Activated naive CD8-positive, alpha-beta T cell treated with anti-CD3 and anti-CD28 coated beads, Interleukin-2, amount 50 U/mL, for 16 hours (primary cell): Measurements from ENCODE around the gene QRSL1.
"Not testable (repeated sequence)": the region's sequence is repeated elsewhere in the genome, so short reads cannot be mapped to it uniquely, and the experiment has no call there.

Experiments
- DNase-seq: peaks from one replicate; pipeline ENCODE4 v3.0.0-alpha.2; 2020; ENCODE audit warnings: low read depth, low spot score

QRSL1 gene, protein sequence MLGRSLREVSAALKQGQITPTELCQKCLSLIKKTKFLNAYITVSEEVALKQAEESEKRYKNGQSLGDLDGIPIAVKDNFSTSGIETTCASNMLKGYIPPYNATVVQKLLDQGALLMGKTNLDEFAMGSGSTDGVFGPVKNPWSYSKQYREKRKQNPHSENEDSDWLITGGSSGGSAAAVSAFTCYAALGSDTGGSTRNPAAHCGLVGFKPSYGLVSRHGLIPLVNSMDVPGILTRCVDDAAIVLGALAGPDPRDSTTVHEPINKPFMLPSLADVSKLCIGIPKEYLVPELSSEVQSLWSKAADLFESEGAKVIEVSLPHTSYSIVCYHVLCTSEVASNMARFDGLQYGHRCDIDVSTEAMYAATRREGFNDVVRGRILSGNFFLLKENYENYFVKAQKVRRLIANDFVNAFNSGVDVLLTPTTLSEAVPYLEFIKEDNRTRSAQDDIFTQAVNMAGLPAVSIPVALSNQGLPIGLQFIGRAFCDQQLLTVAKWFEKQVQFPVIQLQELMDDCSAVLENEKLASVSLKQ

GRCh38 chr6:106629103-106629858 lies at the start of gene QRSL1, which contains the start of gene RTN4IP1:
QRSL1 (plus strand) TSS chr6:106629578; CDS start chr6:106629682, 104 bp downstream.
RTN4IP1 (minus strand) TSS chr6:106629498; CDS start chr6:106629021, 477 bp downstream.
- peak; percentile 61 for DNase-seq

DNA sequence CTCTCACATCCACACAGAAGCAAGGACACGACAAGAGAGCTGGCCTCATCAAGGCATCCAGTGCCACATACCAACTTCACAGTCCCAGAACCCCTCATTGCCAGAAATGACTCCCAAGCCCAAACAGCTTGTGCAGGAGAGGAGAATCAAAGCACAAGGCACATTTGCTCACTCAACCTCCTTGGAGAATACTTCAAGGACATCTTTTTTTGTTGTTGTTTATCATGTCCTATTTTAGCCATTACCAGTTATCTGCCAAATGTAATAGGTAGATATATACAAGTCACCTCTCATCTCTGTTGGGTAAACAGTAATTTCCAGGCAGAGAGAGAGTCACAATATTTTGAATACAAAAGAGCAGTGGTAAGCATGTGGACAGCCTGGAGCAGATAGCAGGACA lies 47.9 kb upstream of the QRSL1 start:
- no peak for DNase-seq

DNA sequence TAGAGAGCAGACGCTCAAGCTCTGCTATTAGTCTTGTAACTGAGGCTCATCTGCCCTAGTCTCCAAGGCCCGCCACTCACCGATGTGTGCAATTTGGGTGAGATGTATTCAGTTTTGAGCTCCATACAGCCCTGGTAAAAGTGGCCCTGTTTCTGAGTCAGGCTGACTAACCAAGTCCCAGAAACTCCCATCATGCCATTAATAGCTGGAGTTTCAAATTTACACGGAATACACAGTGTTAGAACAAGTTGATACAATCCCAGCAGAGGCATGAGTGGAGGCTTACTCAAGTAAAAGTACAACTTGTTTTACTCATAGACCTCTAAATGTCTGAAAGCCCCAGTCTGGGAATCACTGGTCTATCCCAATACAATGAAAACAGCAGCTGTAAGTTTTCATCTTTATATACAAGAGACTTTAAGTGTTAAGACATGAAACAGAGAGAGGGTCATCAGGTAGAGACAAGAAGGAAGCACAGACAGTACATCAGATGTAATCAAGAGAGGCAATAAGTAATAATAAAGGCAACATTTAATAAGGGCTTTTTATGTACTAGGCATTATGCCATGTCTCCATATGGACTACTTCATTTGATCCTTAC lies 42.5 kb upstream of the QRSL1 start:
- DNase-seq, result no peak

DNA sequence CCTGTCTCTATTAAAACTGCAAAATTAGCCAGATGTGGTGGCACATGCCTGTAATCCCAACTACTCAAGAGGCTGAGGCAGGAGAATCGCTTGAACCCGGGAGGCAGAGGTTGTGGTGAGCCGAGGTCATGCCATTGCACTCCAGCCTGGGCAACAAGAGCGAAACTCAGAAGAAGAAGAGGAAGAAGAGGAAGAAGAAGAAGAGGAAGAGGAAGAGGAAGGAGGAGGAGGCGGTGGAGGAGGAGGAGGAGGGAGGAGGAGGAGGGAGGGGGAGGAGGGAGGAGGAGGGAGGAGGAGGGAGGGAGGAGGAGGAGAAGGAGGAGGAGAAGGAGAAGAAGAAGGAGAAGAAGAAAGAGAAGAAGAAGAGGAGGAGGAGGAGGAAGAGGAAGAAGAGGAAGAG lies 40.4 kb upstream of the QRSL1 start:
- not testable (repeated sequence) for DNase-seq

- DNase-seq, result no peak
These were observed 38.1 kb upstream of the QRSL1 start for GRCh38 chr6:106591111-106591825.

DNA sequence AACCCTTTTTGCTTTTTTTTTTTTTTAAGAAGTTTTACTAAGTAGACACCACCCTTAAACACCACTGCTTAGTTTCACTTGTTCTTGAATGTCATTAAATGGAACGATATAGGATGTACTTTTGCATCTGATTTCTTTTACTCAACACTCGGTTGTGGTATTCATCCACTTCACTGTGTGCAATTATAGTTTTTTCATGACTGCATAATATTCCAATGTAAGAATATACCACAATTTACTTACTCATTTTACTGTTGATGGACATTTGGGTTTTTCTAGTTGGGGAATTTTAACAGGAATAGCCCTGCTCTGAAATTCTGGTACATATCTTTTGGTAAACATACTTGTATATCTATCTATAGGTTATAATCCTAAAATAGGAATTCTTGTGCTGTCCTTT lies 29.9 kb upstream of the QRSL1 start:
- DNase-seq, result no peak

DNA sequence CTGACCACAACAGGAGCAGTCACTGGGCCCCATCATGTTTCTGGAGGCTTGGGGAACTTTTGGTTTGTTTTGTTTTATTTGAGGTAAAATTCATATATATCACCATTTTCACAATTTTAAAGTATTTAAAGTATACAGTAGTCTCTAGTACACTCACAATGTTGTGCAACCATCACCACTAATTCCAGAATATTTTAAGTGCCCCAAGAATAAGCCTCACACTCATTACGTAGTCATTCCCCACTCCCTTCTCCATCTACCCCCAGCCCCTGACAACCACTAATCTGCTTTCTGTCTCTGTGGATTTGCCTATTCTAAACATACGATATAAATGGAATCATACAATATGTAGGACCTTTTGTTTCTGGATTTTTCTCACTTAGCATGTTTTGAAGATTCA lies 29.0 kb upstream of the QRSL1 start:
- no peak for DNase-seq

- DNase-seq, result no peak
These were observed 21.2 kb upstream of the QRSL1 start for GRCh38 chr6:106608080-106608668.

GRCh38 chr6:106609699-106610098 lies 19.7 kb upstream of the QRSL1 start:
- no peak for DNase-seq

DNA sequence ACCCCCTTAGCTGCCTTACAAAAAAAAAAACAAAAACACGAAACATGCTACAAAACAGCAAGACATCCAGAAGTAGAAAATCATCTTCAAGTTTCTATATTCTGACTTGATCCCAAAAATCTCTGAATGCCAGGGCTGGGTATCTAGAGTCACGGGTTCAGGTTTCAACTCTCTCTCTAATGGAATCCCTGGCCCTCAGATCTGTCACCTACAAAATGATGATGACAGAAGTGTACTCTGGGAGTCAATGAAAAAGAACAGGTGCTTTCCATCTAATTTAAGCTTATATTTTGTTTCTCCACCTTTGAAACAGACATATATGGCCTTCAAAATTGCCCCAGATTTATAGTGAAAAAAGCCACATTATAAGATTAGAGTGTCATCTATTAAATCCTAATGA lies 18.3 kb upstream of the QRSL1 start:
- DNase-seq, result no peak

DNA sequence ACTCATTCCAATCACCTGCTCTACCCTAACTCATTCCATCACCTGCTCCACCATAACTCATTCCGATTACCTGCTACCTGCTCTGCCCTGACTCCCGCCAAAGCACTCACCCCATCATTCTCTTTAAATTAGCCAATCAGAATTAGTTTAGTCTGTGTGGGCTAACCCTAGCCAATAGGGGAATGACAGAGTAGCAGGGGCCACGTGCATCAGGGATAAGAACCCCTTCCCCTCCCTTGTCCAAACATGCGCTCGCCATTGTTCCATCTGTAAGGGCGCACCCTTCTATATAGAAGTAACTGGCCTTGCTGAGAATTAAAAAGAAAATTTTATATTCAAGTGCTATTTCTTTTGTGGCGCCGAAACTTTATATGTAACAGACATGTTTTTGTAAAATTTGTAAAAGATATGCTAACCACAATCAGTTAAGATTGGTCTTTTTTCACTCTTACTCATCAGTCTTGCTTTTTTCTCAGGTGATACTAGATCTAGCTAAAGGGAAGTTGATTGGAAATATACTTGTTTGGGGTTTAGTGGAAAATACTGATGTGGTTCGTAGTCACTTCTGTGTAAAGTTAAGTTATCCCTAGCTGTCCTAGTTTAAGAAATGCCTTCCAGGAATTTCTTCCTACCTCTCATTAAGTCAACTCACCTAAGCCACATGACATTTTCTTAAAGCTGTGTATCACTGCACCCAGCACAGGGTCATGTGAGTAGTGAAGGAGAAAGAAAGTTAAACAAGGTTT lies 16.5 kb upstream of the QRSL1 start:
- DNase-seq, result no peak

GRCh38 chr6:106613590-106613989 lies 15.8 kb upstream of the QRSL1 start:
- DNase-seq, result no peak

- DNase-seq, result no peak
These were observed 15.2 kb upstream of the QRSL1 start for GRCh38 chr6:106614166-106614565.

DNA sequence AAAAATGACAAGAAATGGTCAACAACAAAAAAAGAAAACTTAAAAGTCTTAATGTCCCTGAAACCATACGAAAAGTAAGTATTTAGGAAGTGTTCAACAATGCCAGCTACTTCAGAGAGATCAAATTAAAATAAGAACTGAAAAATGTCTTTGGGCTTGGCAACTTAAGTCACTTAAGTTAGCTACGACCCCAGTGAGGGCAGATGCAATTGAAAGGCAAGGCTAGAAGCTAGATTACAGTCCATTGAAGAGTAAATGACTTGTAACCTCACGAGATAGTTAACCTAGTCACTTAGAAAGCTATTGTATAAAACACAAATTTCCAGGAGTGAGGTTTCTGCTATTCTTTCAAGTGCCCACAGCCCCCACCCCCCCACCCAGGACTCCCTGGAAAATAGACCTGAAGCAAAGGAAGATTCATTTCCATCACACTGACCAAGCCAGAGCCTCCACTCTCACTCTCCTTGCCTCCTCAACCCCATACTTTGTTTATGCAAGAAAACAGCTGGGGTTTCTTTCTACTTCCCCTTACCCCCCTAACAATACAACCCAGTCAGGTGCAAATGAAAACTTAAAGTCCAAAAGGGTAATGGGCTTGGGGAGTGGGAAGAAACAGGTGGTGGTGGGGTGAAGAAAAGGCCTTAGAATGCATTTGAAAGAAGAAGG lies 14.7 kb upstream of the QRSL1 start:
- DNase-seq, result no peak

GRCh38 chr6:106617302-106617701 lies 12.1 kb upstream of the QRSL1 start:
- no peak for DNase-seq

- no peak for DNase-seq
These were observed 11.5 kb upstream of the QRSL1 start for GRCh38 chr6:106617857-106618256.

GRCh38 chr6:106618324-106618723 lies 11.1 kb upstream of the QRSL1 start:
- DNase-seq, result no peak

DNA sequence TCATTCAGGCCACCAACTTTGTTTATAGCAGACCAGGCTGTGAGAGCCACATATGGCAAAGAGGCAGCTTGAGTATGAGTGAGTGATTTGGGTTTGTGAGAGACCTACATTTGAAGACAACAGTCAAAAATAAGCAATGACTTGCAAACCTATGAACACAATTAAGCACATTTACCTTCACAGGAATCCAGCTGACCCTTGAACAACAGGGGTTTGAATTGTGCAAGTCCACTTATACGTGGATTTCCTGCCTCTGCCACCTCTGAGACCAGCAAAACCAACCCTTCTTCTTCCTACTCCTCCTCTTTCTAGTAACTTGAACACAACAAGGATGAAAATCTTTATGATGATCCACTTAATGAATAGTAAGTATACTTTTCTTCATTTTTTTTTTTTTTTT lies 10.2 kb upstream of the QRSL1 start:
- DNase-seq, result no peak

DNA sequence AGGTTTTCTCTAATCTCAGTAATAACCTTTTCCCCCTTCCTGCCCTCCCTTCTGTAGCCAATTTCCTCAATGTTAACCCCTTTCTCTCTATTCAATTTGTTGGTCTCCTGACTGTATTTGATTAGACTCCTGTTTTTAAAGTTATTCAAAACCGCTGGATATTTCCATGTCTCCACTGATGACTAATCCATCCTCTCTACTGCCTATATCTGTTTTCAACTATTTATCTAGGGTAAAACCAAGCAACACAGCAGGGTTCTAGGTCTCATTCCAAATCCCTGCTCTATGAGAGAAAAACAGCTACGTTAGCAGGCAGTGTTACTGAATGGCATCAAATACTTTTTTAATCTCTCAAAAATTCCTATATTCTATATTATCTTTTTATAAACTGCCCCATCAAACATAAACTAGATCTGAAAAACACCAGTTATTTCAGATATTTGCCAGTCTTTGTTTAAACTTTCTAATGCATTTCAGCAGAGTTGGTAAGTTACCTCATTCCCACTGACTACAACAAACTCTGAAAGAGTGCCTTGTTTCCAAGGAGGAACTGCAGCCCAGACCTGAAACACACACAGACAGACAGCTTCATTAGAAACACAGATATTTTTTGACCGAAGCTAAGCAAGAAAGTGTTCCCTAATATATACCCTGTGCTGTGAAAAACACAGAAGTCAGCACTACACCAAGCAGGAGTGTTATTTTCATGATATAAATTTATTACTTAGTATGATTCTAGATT lies 8.3 kb upstream of the QRSL1 start:
- no peak for DNase-seq
